Activated T-cell treated with anti-CD3 and anti-CD28 coated beads for 24 hours (primary cell): Measurements from ENCODE around the gene NR6A1.

Experiments
- DNase-seq: peaks from one replicate; pipeline ENCODE4 v3.0.0-alpha.2; 2020; ENCODE audit warnings: low read depth

The NR6A1 gene

DNA sequence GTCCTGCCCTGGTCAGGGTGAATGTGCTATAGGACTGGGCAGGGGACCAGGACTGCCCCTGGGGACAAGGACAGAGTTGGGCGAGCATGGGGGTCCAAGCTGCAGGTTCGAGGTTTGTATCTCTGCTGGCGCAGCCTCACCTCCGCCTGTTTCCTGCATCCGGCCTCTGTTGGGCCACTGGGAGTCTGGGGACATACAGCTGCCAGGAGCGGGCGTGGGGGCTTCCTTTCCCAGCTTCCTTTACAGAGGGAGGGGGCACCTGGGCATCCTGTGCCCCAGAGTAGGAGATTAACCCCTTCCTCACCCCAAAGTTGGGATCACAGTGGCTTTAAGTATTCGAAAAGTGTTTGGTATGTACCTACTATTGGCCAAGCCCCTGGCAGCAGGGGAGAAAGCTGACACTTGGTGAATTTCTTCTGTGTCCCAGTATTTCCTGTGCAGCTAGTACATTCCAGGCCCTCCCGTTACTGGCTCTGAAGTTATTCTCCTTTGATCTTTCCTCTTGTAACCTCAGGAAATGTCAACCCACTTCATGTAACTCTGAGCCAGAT lies 24.8 kb upstream of the NR6A1 start:
- DNase-seq = no peak

DNA sequence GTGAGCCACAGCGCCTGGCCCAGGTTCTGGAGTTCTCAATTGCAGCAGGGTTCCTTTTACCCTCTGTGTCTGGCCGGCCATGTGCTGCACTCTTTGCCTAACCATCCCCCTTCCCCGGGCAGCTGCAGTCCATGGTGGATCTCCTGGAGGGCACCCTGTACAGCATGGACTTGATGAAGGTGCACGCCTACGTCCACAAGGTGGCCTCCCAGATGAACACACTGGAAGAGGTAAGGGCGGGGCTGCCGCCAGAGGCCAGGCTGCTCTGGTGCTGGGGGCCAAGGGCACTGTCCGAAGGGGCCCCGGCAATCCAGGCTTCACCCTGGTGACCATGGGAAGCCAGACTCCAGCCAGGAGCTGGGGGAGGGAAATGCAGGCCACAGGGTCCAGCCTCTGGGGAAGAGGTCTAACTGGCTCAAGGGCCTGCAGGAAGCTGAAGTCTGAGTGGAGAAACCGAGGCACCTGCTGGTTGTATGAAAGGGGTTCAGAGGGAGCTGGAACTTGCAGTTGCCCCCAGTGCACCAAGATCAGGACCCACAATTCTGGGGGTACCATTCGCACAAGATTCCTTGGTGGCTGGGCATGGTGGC lies 23.9 kb upstream of the NR6A1 start:
- DNase-seq = no peak

DNA sequence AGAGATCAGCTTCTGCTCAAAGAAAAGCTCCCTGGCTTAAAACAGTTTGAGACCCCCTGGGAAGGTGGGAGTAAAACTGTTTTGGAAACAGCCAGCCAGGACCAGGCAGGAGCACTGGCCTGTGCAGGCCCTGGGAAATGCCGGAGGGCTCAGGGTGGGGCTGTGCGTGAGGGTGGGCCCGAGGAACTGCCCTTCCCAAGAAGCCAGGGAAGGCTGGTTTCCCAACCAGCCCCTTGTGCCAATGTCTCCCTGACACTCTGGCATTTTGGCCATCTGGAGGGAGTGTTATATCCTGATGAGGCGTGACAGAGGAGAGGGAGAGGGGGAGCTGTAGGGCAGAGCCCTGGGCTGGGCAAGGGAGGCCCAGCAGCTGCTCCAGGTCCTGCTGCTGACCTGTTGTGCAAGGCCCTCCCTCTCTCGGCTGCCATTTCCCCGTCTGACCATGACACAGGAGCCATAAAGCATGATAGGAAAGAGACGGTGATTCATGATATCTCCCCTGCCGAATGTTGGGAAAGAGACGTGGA lies 22.0 kb upstream of the NR6A1 start:
- no peak for DNase-seq

DNA sequence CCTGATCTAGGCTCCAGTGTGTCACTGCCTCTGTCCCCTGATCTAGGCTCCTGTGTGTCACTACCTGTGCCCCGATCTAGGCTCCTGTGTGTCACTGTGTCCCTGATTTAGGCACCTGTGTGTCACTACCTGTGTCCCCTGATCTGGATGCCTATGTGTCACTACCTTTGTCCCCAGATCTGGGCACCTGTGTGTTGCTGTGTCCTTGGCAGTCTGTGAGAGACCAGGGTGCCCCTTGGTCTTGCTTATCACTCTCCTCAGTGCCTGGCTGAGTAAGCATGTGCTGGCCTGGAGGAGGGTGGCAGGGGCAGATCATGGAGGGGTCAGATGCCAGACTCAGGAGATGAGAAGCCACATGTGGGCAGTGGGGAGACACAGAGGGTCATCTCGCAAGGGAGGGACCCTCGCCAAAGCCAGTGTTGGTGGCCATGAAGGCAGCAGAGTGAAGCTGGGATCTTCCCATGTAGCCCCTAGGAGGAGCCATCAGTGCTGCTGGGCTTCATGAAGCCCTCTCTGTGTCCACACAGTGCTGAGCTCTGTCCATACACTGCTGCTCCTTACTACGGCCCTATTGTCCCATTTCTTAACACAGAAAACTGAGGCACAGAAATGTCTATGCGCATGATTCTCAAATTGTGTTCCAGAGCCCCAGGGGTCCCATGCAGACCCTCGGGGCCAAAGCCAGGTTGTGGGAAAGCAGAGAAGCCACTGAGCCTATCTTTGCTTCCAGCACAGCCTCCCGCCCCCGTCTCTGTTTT lies 21.3 kb upstream of the NR6A1 start:
- no peak for DNase-seq

DNA sequence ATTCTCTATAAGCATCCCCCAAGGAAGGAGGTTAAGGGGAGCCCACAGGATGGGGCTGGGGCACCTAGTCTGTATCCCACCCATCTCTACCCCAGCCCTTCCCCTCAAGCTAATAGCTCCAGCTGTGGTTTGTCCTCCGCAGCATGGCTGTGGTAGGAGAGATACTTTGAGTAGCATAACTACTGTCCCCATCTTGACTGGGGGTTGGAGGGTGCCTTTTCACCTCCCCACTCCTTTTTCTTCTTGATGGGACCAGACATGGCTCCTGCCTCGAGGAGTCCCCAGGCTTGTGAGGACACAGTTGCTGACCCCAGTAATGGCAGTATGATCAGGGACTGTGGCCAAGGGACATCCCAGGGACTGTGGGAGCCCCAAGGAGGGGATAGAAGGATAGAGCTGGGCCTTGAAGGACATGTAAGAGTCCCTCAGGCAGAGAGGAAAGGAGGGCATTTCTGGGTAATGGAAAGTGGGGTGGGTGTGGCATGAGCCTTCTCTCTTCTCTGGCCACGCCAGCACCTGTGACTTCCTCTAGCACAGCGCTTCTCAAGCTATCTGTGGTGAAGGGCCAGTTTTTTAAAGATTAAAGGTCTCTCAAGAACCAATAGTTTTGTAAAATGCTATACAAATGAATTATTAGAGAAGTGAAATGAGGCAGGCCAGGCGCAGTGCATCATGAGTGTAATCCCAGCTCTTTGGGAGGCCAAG lies 19.8 kb upstream of the NR6A1 start:
- no peak for DNase-seq

DNA sequence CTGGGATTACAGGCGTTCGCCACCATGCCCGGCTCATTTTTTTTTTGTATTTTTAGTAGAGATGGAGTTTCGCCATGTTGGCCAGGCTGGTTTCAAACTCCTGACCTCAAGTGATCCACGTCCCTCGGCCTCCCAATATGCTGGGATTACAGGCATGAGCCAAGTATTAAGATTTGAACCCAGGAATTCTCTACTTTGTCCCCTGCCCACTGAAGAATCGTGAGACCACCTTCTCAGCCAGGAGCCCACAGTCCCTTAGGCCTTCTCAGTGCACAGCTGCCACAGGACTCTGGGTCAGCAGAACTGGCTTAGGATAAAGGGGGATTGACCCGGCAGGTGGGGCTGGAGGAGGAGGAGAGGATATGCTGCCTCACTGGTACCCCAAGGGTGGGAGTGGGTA lies 19.2 kb upstream of the NR6A1 start:
- DNase-seq = no peak

DNA sequence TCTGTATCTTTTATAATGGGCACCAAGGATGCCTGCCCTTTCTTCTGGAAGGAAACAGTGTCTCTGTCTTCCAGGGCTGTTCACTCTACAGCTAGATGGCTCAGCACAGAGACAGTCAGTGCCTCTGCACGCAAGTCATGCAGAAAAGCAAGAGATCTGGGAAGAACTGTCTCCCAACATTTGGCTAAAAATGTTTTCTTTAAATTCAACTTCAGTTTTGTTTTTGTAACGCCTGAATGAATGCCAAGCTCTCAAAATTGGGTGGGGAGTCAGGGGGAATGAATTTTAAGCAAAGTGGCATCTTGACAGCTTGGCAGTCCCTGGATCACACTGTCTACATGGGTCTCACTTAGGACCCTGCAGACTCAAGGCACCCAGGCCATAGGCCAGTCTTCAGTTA lies 18.4 kb upstream of the NR6A1 start:
- no peak for DNase-seq

DNA sequence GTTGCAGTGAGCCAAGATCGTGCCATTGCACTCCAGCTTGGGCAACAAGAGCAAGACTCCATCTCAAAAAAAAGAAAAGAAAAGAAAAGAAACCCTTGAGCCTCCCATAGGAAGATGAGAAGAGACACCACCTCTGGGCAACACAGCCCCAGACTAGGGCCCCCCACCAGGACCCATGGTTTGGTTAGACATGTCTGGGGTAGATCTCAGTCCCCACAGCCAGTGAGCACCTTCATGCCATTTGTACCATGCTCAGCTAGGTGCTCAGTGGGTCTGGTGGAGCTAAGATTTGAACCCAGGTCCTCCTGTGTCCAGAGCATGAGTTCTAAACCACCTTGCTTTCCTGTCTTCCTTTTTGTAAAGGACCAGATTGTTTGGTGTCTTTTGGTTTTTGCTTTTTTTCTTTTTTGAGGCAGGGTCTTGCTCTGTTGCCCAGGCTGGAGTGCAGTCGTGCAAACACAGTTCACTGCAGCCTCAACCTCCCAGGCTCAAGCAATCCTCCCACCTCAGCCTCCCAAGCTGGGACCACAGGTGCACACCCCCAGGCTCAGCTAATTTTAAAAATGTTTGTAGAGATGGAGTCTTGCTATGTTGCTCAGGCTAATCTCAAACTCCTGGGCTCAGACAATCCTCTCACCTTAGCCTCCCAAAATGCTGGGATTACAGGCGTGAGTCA lies 17.6 kb upstream of the NR6A1 start:
- DNase-seq = no peak

DNA sequence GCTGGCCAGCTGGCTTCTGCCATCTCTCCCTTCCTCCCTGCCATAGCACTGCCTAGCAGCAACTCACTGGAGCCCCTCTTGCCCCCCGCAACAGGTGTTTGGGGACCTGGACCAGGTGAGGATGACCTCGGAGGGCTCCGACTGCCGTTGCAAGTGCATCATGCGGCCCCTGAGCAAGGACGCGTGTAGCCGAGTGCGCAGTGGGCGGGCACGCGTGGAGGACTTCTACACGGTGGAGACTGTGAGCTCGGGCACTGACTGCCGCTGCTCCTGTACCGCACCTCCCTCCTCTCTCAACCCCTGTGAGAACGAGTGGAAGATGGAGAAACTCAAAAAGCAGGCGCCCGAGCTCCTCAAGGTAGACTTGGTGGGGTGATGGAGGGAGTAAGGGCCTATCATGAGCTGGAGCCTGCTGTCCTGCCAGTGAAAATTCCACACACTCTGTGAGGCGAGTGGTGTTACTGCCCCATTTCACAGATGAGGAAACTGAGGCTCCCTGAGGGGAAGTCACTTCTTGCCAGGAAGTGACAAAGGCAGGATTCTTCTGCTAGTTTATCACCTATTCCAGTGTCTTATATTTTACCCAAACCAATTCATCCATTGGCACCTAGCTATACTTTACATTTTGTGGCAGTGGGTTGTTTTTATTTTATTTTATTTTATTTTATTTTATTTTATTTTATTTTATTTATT lies 15.9 kb upstream of the NR6A1 start:
- DNase-seq = no peak

DNA sequence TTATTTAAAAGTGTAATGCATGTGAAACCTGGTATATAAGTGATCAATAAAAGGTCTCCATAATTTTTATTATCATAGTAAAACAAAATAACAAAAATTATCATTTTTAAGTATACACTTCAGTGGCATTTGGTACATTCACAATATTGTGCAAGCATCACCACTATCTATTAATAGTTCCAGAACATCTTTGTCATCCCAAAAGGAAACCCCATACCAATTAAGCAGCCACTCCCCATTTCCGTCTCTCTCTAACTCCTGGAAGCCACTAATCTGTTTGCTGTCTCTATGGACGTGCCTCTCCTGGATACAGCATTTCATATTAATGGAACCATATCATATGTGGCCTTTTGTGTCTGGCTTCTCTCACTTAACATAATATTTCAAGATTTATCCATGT lies 13.4 kb upstream of the NR6A1 start:
- DNase-seq = no peak

DNA sequence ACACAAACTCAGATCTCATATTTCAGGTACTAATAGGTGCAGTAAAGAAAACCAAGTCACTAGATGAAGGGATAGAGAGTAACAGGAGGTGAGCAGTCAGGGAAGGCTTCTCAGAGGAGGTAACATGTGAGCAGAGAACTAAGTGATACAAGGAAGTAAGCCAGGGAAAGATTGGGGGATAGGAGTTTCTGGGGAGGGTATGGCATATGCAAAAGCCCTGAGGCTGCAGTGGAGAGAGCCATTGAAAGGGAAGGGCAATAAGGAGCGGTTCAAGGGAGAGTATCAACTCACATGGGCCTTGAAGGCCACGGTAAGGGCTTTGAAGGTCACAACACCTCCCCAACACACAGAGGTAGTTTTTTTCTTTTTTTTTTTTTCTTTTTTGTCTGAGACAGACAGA lies 12.7 kb upstream of the NR6A1 start:
- no peak for DNase-seq

DNA sequence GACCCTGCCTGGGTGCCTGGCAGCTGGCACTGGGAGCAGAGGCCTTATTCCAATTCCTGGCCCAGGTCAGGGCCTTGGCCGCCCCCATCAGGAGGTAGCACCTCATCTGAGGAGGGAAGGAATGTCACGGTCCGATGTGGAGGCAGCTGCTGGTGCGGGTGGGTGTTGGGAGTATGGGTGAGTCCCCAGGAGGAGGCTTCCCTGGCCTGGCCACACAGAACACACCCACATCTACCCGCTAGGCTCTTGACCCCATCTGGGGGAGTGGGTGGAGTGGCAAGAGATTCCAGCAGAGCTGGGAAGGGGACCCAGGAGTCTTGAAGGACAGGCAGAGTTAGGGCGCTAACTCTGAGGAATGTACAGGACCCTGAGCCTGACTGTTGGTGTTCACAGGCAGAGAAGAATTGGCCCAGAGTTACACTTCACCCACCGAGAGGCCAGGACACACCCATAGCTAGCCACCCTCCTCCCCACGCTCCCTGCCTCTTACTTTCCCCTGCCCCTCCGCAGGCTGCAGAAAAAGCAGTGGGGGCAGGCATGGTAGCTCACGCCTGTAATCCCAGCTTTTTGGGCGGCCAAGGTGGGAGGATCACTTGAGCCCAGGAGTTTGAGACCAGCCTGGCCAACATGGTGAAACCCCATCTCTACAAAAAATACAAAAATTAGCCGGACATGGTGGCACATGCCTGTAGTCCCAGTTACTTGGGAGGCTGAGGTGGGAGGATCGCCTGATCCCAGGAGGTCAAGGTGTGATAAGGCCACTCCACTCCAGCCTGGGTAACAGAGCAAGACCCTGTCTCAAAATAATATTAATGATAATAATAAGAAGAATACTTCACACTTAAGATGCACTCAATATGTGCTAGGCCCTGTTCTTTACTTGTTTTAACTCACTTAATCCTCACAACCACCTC lies 11.8 kb upstream of the NR6A1 start:
- no peak for DNase-seq

DNA sequence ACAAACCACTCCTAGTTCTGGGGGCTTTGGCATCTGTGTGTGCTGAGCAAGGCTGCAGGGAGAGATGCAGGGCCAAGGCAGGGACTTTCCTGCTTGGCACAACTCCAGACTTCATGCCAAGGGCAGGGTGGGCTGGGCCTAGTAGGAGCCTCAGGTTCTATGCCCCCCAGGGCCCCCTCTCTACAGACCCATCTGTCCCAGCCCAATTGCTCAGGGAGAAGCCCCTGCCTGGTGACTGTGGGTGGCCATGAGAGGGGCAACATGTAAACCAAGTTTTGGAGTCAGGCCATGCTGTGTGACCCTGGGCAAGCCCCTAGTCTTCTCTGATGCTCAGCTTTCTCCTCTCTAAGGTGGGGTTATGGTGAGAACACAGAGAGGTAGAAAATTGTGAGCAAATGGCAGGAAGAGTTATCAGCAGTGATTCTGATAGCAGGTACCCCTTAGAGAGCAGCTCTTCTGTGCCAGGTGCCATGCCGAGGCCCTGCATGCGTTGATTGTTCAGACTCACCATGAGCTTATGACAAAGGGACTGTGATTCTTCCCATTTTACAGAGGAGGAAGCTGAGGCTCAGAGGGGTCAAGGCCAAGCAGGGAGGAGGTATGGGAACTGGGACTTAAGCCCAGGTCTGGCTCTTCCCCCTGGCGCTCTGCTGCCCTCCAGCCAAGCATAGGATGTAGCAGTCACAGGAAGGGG lies 11.0 kb upstream of the NR6A1 start:
- no peak for DNase-seq

DNA sequence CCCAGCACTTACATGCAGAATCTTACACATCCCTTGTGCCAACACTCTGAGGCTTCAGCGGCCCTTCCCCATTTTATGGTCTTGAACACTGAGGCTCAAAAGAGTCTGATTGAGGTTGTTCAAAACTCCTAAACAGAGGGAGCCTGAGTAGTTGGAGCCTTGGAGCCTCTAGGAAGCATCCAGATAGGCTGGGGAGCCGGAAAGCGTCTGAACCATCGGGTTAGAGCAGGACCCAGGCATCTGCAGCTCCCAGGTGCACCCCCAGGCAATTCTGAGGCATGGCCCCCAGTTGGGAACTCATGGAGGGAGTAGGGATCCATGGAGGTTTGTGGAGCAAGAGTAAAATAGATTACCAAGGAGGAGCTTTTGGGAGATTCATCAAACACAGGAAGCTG lies 9.6 kb upstream of the NR6A1 start:
- no peak for DNase-seq

DNA sequence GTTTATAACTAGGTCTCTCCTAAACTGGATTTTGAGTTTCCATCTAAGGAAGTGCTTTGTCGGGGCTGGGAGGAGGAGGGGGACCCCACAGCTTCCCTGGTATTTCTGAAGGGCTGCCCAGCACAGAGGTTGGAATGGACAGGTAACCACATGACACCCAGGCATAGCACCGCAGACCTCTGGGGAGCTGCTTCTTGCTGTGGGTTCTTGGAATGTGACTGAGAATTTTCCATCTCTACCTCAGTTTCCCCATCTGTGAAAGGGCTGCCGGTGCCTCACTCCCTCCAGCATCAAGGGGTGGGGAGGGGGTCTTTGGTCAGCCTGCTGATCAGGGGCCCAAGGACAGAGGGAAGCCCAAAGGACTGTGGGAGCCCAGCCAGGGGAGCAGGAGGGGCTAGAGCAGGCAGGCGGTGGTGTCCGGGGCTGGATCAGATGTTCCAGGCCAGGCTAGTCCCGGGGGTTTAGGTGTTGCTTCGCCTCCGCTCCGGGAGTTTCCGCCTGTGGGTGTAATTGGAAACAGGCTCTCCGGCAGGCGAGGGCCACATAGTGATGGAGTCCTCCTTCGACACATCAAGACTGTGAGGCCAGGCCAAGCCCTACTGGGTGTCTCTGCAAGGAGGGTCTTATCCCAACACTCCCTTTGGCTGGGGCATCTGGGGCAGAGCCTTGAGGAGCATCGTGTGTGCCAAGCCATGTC lies 9.1 kb upstream of the NR6A1 start:
- DNase-seq = no peak

DNA sequence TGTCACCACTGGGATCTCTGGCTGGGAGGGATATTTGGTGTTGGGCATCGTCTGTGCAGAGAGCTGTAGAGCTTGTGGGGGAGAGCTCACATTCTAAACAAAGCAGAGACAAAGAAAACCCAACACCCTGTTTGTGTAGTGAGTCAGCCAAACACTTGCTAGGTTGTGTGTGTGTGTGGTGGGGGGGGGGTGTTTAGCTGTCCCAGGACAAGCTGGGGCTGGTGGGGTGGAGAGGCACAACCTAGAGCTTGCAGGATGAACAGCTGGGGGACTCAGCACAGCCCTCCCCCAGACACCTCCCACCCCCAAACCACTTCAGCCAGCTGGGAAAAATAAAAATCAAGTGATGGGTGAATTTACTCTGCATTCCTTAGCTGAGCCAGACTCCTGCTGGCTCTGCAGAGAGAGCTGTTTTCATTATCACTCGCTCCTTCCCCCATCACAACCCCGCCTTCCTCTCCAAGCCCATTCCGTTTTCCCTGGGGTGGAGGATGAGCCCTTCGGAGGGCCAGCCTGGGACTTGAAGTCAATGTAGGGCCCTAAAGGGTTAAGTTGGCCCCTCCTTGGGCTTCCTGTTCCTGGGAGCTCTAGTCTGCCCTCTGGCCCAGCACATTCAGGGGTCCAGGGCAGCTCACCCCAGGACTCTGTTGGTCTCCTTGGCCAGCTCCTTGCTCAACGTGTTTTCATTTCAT lies 8.4 kb upstream of the NR6A1 start:
- DNase-seq = no peak

DNA sequence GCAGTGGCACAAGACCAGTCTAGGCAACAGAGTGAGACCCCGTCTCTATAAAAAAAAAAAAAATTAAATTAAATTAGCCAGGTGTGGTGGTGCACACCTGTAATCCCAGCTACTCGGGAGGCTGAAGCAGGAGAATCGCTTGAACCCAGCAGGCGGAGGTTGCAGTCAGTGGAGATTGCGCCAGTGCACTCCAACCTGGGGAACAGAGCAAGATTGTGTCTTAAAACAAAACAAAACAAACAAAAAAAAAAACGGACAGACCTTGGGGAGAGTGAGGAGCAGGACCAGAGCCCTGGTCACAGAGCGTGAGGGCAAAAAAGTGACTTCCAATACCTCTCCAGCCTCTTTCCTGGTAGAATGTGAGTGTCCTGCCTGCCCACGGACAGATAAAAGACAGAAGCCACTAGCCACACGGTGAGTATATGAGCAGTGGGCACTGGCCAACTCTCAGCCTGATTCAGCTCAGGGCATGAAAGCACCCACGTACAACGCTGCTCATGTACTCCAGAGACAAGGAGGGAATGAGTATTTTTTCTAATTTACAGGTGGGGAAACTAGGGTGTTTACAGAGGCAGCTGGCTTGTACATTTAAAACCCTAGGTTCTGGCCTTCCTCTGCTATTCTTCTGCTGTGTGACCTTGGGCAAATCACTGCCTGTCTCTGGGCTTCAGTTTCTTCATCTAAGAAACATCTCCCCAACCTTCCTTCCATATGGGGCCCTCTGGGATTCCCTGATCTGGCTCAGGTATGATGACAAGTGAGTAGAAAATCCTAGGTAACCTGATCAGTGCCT lies 7.7 kb upstream of the NR6A1 start:
- no peak for DNase-seq
